Thymus (tissue), 11 donors: ENCODE results near the gene TMCC3. TPM values are rescaled to one million over a fixed set of nuclear protein-coding genes. Genes with fewer than 3 reads are reported as not detected.
"Not testable (repeated sequence)": the region's sequence is repeated elsewhere in the genome, so short reads cannot be mapped to it uniquely, and the experiment has no call there.

Source experiments
- DNase-seq, 9 donors: peaks; one replicate each; pipeline ENCODE4 v3.0.0-alpha.2; 2013; ENCODE audit warnings: low spot score in 9 of 9, low read depth in 6 of 9, missing footprints in 1 of 9
- H3K27ac ChIP-seq, 2 donors: one replicate each; pipeline ENCODE4 v1.5.1; 2013; ENCODE audit warnings: control low read depth in 1 of 2, low read depth in 1 of 2, low read length in 1 of 2, mild to moderate bottlenecking in 1 of 2, moderate library complexity in 1 of 2
- H3K27me3 ChIP-seq, 2 donors: one replicate each; pipeline ENCODE4 v1.5.1; 2013; ENCODE audit warnings: low read length in 1 of 2; ENCODE audit not compliant: control insufficient read depth in 2 of 2, insufficient read depth in 1 of 2
- H3K36me3 ChIP-seq, 2 donors: one replicate each; pipeline ENCODE4 v1.5.1; 2013; ENCODE audit warnings: low read length in 1 of 2, mild to moderate bottlenecking in 1 of 2, moderate library complexity in 1 of 2; ENCODE audit not compliant: control insufficient read depth in 2 of 2, insufficient read depth in 2 of 2
- H3K4me1 ChIP-seq, 2 donors: one replicate each; pipeline ENCODE4 v1.5.1; 2013; ENCODE audit warnings: low read length in 2 of 2; ENCODE audit not compliant: control insufficient read depth in 2 of 2, insufficient read depth in 2 of 2
- H3K4me3 ChIP-seq, 2 donors: one replicate each; pipeline ENCODE4 v1.5.1; 2013; ENCODE audit warnings: low read length in 2 of 2, control low read depth in 1 of 2, mild to moderate bottlenecking in 1 of 2
- H3K9me3 ChIP-seq, 2 donors: one replicate each; pipeline ENCODE4 v1.5.1; 2013; ENCODE audit warnings: low read length in 1 of 2, mild to moderate bottlenecking in 1 of 2; ENCODE audit not compliant: control insufficient read depth in 2 of 2, insufficient read depth in 1 of 2
- WGBS: extraction: QIAGEN DNeasy Blood & Tissue Kit; methylation state at CpG from one replicate; pipeline ENCODE4 v1.1.7; 2013; 5-methylcytosine and 5-hydroxymethylcytosine counted together
- polyA plus RNA-seq: library from polyadenylated mRNA; stranded (reverse); fragments of 200-250 nt; gene quantifications from one replicate; pipeline ENCODE4 v1.2.3, GENCODE V29; 2013
- total RNA-seq: library from RNA; stranded (reverse); fragments of 120-200 nt; gene quantifications from one replicate; pipeline ENCODE4 v1.2.4, GENCODE V29; 2013
- donor health status: healthy.

TMCC3 gene
- total and polyA plus RNA-seq, 2 donors, result 3.0 to 4.0 TPM

DNA sequence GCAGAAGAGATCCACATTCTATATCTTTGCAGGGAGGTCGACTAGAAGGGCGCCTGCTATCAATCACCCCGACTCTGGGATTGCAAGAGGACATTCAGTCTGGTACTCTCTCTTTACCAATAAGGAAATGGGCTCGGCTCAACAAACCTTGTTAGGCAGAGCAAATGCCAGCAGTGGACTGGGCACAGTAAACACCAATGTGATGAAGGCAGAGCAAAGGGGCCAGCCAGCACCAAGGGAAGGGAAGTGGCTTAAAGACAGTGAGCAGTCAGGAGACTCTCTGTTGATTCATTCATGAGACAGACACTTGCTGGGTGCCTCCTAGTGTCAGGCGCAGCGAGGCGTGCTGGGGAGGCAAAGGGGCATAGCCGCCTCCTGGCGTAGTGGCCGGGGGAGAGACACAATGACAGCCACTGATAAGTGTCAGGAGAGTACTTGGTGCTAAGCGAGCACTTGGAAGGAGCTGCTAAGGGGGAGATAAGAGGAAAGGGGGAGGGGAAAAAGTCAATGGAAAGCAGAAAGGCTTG lies 34.1 kb downstream of the TMCC3 start:
- Histone ChIP-seq H3K36me3 (no peaks in the 10 kb centered on the region), H3K27ac (no peak overlapping the region), H3K27me3 (no peaks in the 10 kb centered on the region), H3K9me3 (no peaks in the 10 kb centered on the region), H3K4me3 (no peak overlapping the region), H3K4me1 (peaks cover 0 to 2% of the 10 kb centered on the region in 2 donors)
- WGBS, result 94% methylated on average over 11 of the region's 11 CpGs
- DNase-seq, result no peak

DNA sequence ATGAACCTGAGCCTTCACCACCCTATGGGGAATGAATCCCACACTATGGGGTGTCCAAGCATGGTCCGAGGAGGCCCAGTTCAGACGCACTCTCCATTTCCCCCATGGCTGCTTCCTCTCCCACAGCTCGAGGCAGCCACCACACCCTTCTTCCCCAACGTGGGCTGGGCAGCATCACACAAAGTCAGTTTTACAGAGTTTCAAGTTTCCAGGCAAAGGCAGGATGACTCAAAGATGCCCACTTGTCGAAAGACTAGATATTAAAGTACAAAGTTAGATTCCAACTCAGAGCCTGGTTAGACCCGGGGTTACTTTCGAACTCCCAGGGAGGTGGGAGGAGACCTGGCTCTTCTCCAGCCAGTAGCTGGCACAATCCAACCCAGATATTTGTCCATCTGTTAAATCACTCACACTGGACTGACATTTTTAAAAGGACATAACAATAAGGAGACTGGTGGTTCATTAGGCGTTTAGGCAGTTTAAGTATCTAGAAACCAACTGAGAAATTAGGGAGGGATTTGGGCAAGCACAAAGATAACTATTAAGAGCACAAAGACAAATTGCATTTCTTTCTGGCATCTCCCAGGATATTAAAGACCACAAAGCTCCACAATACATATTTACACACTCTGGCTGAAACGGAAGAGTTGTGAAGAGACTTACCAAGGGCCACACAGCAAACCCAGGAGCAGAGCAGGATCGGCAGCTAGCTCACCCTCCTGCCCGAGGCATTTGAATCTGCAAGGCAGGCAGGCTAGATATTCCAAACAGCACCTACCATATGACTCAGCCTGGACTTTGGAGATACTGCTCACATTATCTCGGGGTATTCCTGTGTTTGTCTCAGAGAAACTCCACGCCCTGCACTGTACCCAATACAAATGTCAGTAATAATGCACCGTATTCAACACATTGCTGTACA lies 34.8 kb downstream of the TMCC3 start:
- Histone ChIP-seq H3K9me3 (no peaks in the 10 kb centered on the region), H3K4me1 (peaks cover 0 to 2% of the 10 kb centered on the region in 2 donors), H3K4me3 (no peak overlapping the region), H3K36me3 (no peaks in the 10 kb centered on the region), H3K27ac (no peak overlapping the region), H3K27me3 (no peaks in the 10 kb centered on the region)
- WGBS, result 89% methylated on average over 14 of the region's 14 CpGs
- no peak for DNase-seq

DNA sequence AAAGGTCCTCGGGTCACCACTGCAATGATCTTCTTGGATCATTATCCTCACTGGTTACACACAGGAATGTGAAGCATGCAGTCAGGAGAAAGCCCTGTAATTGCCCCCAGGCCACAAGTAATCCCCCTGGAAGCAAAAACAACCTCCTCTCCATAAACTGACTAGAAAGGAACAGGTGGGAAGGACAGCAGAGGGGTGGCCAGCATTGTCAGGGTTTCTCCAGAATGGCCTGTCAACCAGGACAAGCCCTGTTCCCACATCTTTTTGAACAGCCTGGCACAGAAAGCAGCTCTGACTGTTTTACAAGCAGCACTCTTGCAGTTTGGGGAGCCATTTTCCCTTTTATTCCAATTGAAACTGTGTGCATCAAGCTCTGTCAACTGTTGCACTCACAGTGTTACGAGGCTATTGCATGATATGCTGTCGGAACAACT lies 36.1 kb downstream of the TMCC3 start:
- Histone ChIP-seq H3K27me3 (no peaks in the 10 kb centered on the region), H3K9me3 (no peaks in the 10 kb centered on the region), H3K27ac (no peak overlapping the region), H3K4me1 (peaks cover 0 to 2% of the 10 kb centered on the region in 2 donors), H3K4me3 (no peak overlapping the region), H3K36me3 (no peaks in the 10 kb centered on the region)
- no peak for DNase-seq
- 95% methylated on average over 3 of the region's 3 CpGs for WGBS

DNA sequence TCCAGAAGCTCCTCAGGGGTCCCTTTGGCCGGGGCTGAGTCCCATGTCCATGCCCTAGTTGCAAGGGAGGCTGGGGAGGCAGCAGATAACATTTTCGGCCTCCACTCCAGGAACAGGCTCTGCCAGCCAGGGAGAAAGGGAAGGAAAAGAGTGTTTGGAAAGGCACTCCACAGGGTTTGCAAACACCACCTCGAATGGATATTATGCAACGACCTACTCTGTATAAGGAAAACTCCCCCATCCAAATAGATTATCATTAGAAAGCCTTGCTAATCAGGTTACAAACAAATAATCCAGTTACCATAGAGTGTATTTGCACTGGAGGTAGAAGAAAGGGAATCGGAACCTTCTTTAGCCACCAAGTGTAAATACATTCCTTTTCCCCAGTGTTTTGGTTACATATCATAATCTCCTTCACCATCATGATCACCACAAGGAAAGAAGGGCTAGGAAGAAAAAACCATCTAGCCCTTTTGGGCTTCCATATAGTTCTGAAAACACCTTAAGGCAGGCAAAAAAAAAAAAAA lies 40.4 kb downstream of the TMCC3 start:
- H3K27me3 ChIP-seq, result no peaks in the 10 kb centered on the region
- DNase-seq, result no peak
- 92% methylated on average over 5 of the region's 5 CpGs for WGBS
- no peaks in the 10 kb centered on the region for H3K4me1 ChIP-seq
- no peak overlapping the region for H3K27ac ChIP-seq
- no peak overlapping the region for H3K4me3 ChIP-seq
- H3K36me3 ChIP-seq, result no peaks in the 10 kb centered on the region
- H3K9me3 ChIP-seq, result no peaks in the 10 kb centered on the region

DNA sequence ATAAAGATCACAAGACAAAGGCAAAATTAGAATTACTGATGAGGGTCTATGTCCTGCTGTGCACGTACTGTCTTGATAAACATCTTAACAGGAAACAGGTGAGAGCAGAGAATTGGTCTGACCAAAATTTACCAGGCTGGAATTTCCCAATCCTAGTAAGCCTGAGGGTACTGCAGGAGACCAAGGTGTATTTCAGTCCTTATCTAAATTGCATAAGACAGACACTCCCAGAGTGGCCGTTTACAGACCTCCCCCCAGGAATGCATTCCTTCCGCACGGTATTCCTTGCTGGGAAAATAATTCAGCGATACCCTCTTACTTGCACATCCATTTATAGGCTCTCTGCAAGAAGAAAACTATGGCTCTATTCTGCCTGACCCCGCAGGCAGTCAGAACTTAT lies 43.5 kb downstream of the TMCC3 start:
- not testable (repeated sequence) for H3K27me3 ChIP-seq, H3K4me3 ChIP-seq, DNase-seq, H3K27ac ChIP-seq, H3K9me3 ChIP-seq, H3K4me1 ChIP-seq, H3K36me3 ChIP-seq
- WGBS, result 88% methylated on average over 6 of the region's 6 CpGs

DNA sequence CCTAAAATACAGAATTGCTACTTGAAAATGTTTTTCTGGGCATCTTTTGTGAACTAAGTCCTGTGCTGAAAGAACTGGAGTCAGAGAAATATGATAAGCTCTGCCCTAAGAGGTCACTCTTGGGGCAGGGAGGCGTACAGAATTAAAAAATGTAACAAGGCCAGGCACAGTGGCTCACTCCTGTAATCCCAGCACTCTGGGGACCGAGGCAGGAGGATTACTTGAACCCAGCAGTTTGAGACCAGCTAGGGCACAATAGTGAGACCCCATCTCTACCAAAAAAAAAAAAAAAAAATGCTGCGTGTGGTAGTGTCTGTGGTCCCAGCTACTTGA lies 46.0 kb downstream of the TMCC3 start:
- Histone ChIP-seq H3K27me3 (no peaks in the 10 kb centered on the region), H3K9me3 (no peaks in the 10 kb centered on the region), H3K27ac (no peak overlapping the region), H3K36me3 (no peaks in the 10 kb centered on the region), H3K4me3 (no peak overlapping the region), H3K4me1 (no peaks in the 10 kb centered on the region)
- WGBS, result 73% methylated on average over 3 of the region's 3 CpGs
- DNase-seq, result no peak

DNA sequence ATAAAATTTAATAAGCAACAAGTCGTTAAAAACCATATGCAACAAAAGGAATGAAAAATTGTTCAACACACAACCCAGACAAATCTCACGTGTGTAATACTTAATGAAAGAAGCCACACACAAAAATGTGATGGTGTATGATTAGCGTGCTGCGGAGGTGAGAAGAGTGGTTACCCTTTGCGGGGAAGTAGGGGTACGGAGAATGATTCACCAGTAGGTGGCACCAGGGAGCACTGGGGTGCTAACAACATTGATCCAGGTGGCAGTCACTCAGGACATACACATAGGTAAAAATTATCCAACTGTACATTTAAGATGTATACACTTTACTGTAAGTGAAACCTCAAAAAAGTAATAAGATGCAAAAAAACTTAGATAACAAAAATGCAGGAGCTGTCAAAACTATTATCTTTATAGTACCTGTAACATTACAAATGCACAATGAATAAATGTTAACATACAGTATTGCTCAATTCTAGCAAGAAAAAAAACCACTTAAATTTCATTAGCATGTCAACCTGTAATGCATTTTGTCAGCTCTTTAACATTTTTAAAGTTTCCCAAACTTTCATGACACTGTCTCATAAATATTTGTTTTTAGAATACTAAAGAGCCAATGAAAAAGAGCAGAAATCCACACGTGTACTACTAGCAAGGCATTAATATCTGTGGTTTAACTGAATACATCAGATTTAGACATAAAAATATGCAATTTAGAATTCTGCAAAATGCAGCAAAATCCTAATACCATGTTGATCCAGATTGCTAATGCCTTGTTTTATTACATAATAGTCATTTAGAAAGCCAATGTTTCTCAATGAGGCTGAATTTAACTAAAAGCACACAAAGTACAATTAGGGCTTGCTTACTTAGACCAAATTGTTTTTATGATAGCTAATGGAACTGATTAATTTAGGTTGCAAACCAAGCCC lies 46.7 kb downstream of the TMCC3 start:
- Histone ChIP-seq H3K27me3 (no peaks in the 10 kb centered on the region), H3K27ac (no peak overlapping the region), H3K36me3 (no peaks in the 10 kb centered on the region), H3K4me1 (no peaks in the 10 kb centered on the region), H3K9me3 (no peaks in the 10 kb centered on the region), H3K4me3 (no peak overlapping the region)
- 78% methylated on average over 7 of the region's 7 CpGs for WGBS
- peak in 4 of 9 donors; percentile 11 to 45 (median 26) for DNase-seq

DNA sequence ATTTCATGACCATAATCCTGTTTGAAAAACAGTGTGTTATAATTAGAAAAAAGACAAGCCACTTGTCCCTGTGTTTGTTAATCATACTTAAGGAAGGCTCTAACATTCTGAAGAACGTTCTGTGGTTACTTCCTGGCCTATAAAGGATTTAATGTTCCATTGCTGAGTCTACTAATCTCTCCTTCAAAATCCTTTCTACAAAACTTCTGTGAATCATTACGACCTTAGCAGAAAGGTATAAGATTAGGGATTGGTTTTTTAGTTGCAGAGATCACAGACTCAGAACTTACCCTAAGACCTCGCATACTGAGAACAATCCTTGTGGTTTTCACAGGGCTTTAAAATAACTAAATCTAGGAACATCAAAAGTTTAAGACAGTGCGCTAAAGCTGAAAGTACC lies 48.3 kb downstream of the TMCC3 start:
- Histone ChIP-seq H3K9me3 (no peaks in the 10 kb centered on the region), H3K36me3 (no peaks in the 10 kb centered on the region), H3K4me3 (no peak overlapping the region), H3K4me1 (no peaks in the 10 kb centered on the region), H3K27me3 (no peaks in the 10 kb centered on the region), H3K27ac (no peak overlapping the region)
- 52% methylated on average over 4 of the region's 4 CpGs for WGBS
- DNase-seq, result no peak

DNA sequence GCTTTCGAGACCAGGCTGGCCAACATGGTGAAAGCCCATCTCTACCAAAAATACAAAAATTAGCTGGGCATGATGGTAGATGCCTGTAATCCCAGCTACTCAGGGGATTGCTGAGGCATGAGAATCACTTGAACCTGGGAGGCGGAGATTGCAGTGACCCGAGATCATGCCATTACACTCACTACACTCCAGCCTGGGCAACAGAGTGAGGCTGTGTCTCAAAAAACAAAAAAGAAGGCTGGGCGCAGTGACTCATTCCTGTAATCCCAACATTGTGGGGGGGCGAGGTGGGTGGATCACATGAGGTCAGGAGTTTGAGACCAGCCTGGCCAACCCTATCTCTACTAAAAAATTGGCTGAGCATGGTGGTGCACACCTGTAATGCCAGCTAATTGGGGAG lies 49.0 kb downstream of the TMCC3 start:
- H3K9me3 ChIP-seq, H3K36me3 ChIP-seq: not testable (repeated sequence)
- WGBS, result 97% methylated on average over 5 of the region's 5 CpGs

More for the DNA sequence above, 49.0 kb downstream of the TMCC3 start:
- not testable (repeated sequence) for H3K27ac ChIP-seq, H3K4me1 ChIP-seq, DNase-seq, H3K4me3 ChIP-seq, H3K27me3 ChIP-seq
